ENCODE results near the gene ZNF66. TPM values are rescaled to one million over a fixed set of nuclear protein-coding genes. Genes with fewer than 3 reads are reported as not detected.
"Not testable (repeated sequence)": the region's sequence is repeated elsewhere in the genome, so short reads cannot be mapped to it uniquely, and the experiment has no call there.

Gene ZNF66
- total RNA-seq, 1 donor from 2014 or later = 29.5 TPM

GRCh38 chr19:20791806-20792205 is 15.7 kb downstream of the ZNF66 start:
- Mint-ChIP-seq H3K27ac (no peak overlapping the region), H3K27me3 (ENCODE audit: insufficient read depth, low read depth) (peaks cover 5% of the 10 kb centered on the region), H3K9me3 (peaks cover 63% of the 10 kb centered on the region), H3K4me3 (no peak overlapping the region), H3K4me1 (no peaks in the 10 kb centered on the region), H3K36me3 (peaks cover 57% of the 10 kb centered on the region)
- H3K4me1 ChIP-seq = no peaks in the 10 kb centered on the region
- H3K27me3 ChIP-seq = no peaks in the 10 kb centered on the region
- no peak overlapping the region for H2AFZ ChIP-seq (replicated peaks)
- no peak overlapping the region for H3K4me3 ChIP-seq
- peaks cover 48% of the 10 kb centered on the region for H3K79me2 ChIP-seq (ENCODE audit: low read depth)
- H3K27ac ChIP-seq = no peak overlapping the region
- TF ChIP-seq, protein P1, sequence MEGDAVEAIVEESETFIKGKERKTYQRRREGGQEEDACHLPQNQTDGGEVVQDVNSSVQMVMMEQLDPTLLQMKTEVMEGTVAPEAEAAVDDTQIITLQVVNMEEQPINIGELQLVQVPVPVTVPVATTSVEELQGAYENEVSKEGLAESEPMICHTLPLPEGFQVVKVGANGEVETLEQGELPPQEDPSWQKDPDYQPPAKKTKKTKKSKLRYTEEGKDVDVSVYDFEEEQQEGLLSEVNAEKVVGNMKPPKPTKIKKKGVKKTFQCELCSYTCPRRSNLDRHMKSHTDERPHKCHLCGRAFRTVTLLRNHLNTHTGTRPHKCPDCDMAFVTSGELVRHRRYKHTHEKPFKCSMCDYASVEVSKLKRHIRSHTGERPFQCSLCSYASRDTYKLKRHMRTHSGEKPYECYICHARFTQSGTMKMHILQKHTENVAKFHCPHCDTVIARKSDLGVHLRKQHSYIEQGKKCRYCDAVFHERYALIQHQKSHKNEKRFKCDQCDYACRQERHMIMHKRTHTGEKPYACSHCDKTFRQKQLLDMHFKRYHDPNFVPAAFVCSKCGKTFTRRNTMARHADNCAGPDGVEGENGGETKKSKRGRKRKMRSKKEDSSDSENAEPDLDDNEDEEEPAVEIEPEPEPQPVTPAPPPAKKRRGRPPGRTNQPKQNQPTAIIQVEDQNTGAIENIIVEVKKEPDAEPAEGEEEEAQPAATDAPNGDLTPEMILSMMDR (IDR thresholded peaks at IDR 0.05) = no peak
- TF ChIP-seq EZH2phosphoT487 (IDR thresholded peaks at IDR 0.05) (no peak), EZH2 (IDR thresholded peaks at IDR 0.05) (no peak)
- H3K36me3 ChIP-seq = peaks cover 30% of the 10 kb centered on the region
- no peaks in the 10 kb centered on the region for H3K9me3 ChIP-seq (ENCODE audit: low read depth)
- no peak overlapping the region for H3K9ac ChIP-seq
- no peak for DNase-seq (ENCODE audit: low spot score)
- H3K4me2 ChIP-seq = no peak overlapping the region
- H3F3A ChIP-seq (ENCODE audit: low read depth) = no peaks in the 10 kb centered on the region
- H4K20me1 ChIP-seq (ENCODE audit: low read depth) = no peaks in the 10 kb centered on the region

DNA sequence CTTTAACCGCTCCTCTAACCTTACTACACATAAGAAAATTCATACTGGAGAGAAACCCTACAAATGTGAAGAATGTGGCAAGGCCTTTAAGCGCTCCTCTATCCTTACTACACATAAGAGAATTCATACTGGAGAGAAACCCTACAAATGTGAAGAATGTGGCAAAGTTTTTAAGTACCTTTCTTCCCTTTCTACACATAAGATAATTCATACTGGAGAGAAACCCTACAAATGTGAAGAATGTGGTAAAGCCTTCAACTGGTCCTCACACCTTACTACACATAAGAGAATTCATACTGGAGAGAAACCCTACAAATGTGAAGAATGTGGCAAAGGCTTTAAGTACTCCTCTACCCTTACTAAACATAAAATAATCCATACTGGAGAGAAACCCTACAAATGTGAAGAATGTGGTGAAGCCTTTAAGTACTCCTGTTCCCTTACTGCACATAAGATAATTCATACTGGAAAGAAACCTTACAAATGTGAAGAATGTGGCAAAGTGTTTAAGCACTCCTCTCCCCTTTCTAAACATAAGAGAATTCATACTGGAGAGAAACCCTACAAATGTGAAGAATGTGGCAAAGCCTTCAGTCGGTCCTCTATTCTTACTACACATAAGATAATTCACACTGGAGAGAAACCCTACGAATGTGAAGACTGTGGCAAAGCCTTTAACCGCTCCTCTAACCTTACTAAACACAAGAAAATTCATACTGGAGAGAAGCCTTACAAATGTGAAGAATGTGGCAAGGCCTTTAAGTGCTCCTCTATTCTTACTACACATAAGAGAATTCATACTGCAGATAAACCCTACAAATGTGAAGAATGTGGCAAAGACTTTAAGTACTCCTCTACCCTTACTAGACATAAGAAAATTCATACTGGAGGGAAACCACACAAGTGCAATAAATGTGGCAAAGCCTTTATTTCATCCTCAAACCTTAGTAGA is 30.5 kb downstream of the ZNF66 start:
- not testable (repeated sequence) for H4K20me1 ChIP-seq (ENCODE audit: low read depth); H3K4me2 ChIP-seq; H3K4me3 Mint-ChIP-seq; H3K79me2 ChIP-seq (ENCODE audit: low read depth); H3K27ac Mint-ChIP-seq; H3K4me1 ChIP-seq; H3K4me1 Mint-ChIP-seq; DNase-seq (ENCODE audit: low spot score); H3K27me3 ChIP-seq; H2AFZ ChIP-seq (replicated peaks); H3K9ac ChIP-seq; H3K27ac ChIP-seq; H3K27me3 Mint-ChIP-seq (ENCODE audit: insufficient read depth, low read depth)
- Histone ChIP-seq H3K4me3 (peak overlapping the region; percentile 0), H3K9me3 (ENCODE audit: low read depth) (peaks cover 82% of the 10 kb centered on the region), H3K36me3 (peaks cover 53% of the 10 kb centered on the region), H3F3A (ENCODE audit: low read depth) (peaks cover 26% of the 10 kb centered on the region)
- Mint-ChIP-seq H3K9me3 (peaks cover 79% of the 10 kb centered on the region), H3K36me3 (peaks cover 42% of the 10 kb centered on the region)

- Histone ChIP-seq H3K9me3 (ENCODE audit: low read depth) (peaks cover 51% of the 10 kb centered on the region), H3K36me3 (no peaks in the 10 kb centered on the region), H3K79me2 (ENCODE audit: low read depth) (no peaks in the 10 kb centered on the region), H4K20me1 (ENCODE audit: low read depth) (no peaks in the 10 kb centered on the region), H2AFZ (replicated peaks) (no peak overlapping the region), H3K4me2 (no peak overlapping the region), H3K4me3 (no peak overlapping the region), H3K4me1 (no peaks in the 10 kb centered on the region), H3K9ac (no peak overlapping the region), H3K27me3 (no peaks in the 10 kb centered on the region), H3K27ac (no peak overlapping the region), H3F3A (ENCODE audit: low read depth) (no peaks in the 10 kb centered on the region)
- H3K4me1 Mint-ChIP-seq = no peaks in the 10 kb centered on the region
- TF ChIP-seq, protein P1 (IDR thresholded peaks at IDR 0.05) = no peak
- TF ChIP-seq EZH2 (IDR thresholded peaks at IDR 0.05) (no peak), EZH2phosphoT487 (IDR thresholded peaks at IDR 0.05) (no peak)
- no peak overlapping the region for H3K27ac Mint-ChIP-seq
- H3K36me3 Mint-ChIP-seq = peaks cover 15% of the 10 kb centered on the region
- H3K4me3 Mint-ChIP-seq = no peak overlapping the region
- peaks cover 81% of the 10 kb centered on the region for H3K9me3 Mint-ChIP-seq
- H3K27me3 Mint-ChIP-seq (ENCODE audit: insufficient read depth, low read depth) = peaks cover 5% of the 10 kb centered on the region
- DNase-seq (ENCODE audit: low spot score) = no peak
Observed at GRCh38 chr19:20840371-20840770, 64.3 kb downstream of the ZNF66 start.

Other genes starting within 250 kb of the ZNF66 start
- 36.0 and 36.9 TPM in 2 replicates for gene ZNF737, start 210.5 kb upstream of the ZNF66 start, total RNA-seq (ENCODE audit: low replicate concordance)
- gene ZNF626, start 114.7 kb upstream of the ZNF66 start, total RNA-seq (ENCODE audit: low replicate concordance) = 26.7 and 60.5 TPM in 2 replicates
- 29.3 and 48.3 TPM in 2 replicates for gene ZNF85, start 146.9 kb downstream of the ZNF66 start, total RNA-seq (ENCODE audit: low replicate concordance)
- gene ZNF430, start 244.4 kb downstream of the ZNF66 start, total RNA-seq (ENCODE audit: low replicate concordance) = 11.7 and 17.3 TPM in 2 replicates